Endothelial cell of coronary artery (primary cell): ENCODE data around the gene EML6. TPM values are rescaled to one million over a fixed set of nuclear protein-coding genes. Genes with fewer than 3 reads are reported as not detected.

Experiments
- total RNA-seq: library from RNA; depleted of rRNA; stranded (reverse); fragments of >200 nt; gene quantifications from 2 replicates; pipeline ENCODE4 v1.2.3, GENCODE V29; 2014

The EML6 gene
- total RNA-seq = 0.56 and 0.63 TPM in 2 replicates

GRCh38 chr2:54723131-54723995 lies at the start of gene EML6:
TSS of gene EML6 (plus strand) at chr2:54723662. CDS start at chr2:54725062, 1,400 bp downstream.

